ENCODE measurements around the gene PSME3. TPM values are rescaled to one million over a fixed set of nuclear protein-coding genes. Genes with fewer than 3 reads are reported as not detected.

PSME3 gene
- total and polyA plus RNA-seq, 2 of the 13 experiments (the other 11 are each of a cell fraction or from before 2014, with no cell fraction given) = 66.3 to 135 TPM

DNA sequence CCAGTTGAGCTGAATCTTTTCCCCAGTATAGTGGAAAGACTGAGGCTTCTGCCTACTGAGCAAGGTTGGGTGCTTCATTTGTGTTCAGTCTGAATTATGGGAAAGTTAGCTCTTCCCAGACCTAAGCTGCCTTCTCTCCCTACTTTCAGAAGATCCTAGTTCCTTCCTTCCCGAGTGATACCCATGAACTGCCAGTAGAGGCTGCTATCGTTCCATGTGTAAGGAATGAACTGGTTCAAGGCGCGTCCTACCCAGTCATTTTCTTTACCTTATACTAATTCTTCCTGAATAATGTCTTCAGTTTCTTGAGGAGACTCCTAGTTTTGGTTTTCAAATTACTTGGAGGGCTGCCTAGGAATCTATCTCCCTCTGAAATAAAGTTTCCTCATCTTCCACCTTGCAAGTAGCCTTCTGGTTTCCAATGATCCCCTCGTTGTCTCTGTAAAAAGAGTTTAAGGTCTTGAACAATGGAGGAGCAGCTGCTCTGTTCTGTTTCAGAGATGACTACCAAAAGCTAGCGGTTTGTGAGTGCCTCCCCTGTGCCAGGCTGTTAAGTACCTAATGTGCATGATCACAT, 10.2 kb downstream of the PSME3 start (continued):
- TF ChIP-seq ZNF331 (CRISPR knock-in tag; IDR thresholded peaks at IDR 0.05) (0 out of 2 replicates have a peak, but pooled peaks have one; percentile 20), SATB2 (CRISPR knock-in tag; IDR thresholded peaks at IDR 0.05) (0 out of 2 replicates have a peak, but pooled peaks have one; percentile 29), NR2F6 (IDR thresholded peaks at IDR 0.05) (no peak), NR2F6 (CRISPR knock-in tag; IDR thresholded peaks at IDR 0.05) (peak; percentile 17; the same call in 1 of the 2 replicates), RAD21 (CRISPR knock-in tag; IDR thresholded peaks at IDR 0.05) (peak; percentile 97), RXRB (CRISPR knock-in tag; IDR thresholded peaks at IDR 0.05; ENCODE audit: borderline replicate concordance) (peak; percentile 61; the same call in 1 of the 2 replicates), MXI1 (IDR thresholded peaks at IDR 0.05; ENCODE audit: borderline replicate concordance, low read depth, low read length) (0 out of 3 replicates have a peak, but pooled peaks have one; percentile 40), RARA (CRISPR knock-in tag; IDR thresholded peaks at IDR 0.05) (peak; percentile 19; the same call in 1 of the 2 replicates), ZSCAN29 (CRISPR knock-in tag; conservative IDR thresholded peaks at IDR 0.05) (no peak), POLR2A (IDR thresholded peaks at IDR 0.05; ENCODE audit: insufficient read depth in 1 of 2, low read depth in 2 of 2, low read length in 2 of 2) (peak in 1 of 2 experiments; percentile 43; a peak in 1 of 4 replicates), ISL2 (CRISPR knock-in tag; IDR thresholded peaks at IDR 0.05) (0 out of 2 replicates have a peak, but pooled peaks have one; percentile 21), ZNF660 (CRISPR knock-in tag; IDR thresholded peaks at IDR 0.05; ENCODE audit: borderline replicate concordance, low read depth) (no peak), ERF (CRISPR knock-in tag; IDR thresholded peaks at IDR 0.05) (0 out of 2 replicates have a peak, but pooled peaks have one; percentile 46), SIN3B (IDR thresholded peaks at IDR 0.05; ENCODE audit: low read length) (peak; percentile 49; the same call in 1 of the 2 replicates), XRCC5 (optimal IDR thresholded peaks at IDR 0.05; ENCODE audit: low read length) (peak; percentile 63), ELF3 (CRISPR knock-in tag; IDR thresholded peaks at IDR 0.05) (peak; percentile 57), RFXANK (CRISPR knock-in tag; IDR thresholded peaks at IDR 0.05) (0 out of 2 replicates have a peak, but pooled peaks have one; percentile 66)
- TF ChIP-seq, protein P1, sequence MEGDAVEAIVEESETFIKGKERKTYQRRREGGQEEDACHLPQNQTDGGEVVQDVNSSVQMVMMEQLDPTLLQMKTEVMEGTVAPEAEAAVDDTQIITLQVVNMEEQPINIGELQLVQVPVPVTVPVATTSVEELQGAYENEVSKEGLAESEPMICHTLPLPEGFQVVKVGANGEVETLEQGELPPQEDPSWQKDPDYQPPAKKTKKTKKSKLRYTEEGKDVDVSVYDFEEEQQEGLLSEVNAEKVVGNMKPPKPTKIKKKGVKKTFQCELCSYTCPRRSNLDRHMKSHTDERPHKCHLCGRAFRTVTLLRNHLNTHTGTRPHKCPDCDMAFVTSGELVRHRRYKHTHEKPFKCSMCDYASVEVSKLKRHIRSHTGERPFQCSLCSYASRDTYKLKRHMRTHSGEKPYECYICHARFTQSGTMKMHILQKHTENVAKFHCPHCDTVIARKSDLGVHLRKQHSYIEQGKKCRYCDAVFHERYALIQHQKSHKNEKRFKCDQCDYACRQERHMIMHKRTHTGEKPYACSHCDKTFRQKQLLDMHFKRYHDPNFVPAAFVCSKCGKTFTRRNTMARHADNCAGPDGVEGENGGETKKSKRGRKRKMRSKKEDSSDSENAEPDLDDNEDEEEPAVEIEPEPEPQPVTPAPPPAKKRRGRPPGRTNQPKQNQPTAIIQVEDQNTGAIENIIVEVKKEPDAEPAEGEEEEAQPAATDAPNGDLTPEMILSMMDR (CRISPR knock-in tag; IDR thresholded peaks at IDR 0.05) = peak; percentile 97
- TF ChIP-seq, protein P2, sequence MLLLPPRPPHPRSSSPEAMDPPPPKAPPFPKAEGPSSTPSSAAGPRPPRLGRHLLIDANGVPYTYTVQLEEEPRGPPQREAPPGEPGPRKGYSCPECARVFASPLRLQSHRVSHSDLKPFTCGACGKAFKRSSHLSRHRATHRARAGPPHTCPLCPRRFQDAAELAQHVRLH (CRISPR knock-in tag; IDR thresholded peaks at IDR 0.05; ENCODE audit: borderline replicate concordance, low read depth) = 0 out of 2 replicates have a peak, but pooled peaks have one; percentile 31
- TF ChIP-seq, protein P3, sequence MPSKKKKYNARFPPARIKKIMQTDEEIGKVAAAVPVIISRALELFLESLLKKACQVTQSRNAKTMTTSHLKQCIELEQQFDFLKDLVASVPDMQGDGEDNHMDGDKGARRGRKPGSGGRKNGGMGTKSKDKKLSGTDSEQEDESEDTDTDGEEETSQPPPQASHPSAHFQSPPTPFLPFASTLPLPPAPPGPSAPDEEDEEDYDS (CRISPR knock-in tag; IDR thresholded peaks at IDR 0.05) = 0 out of 2 replicates have a peak, but pooled peaks have one; percentile 22

All from HepG2 (cell line).